Activated CD8-positive, alpha-beta memory T cell treated with anti-CD3 and anti-CD28 coated beads for 48 hours (primary cell): ENCODE results near the gene PDZRN3.
"Not testable (repeated sequence)": the region's sequence is repeated elsewhere in the genome, so short reads cannot be mapped to it uniquely, and the experiment has no call there.

ENCODE experiments used
- DNase-seq, 3 experiments: peaks; one replicate each; pipeline ENCODE4 v3.0.0-alpha.2; 2020; ENCODE audit warnings: low read depth in 2 of 3, low spot score in 2 of 3

PDZRN3 gene

GRCh38 chr3:73592154-73593144, 32.3 kb downstream of the PDZRN3 start:
- no peak for DNase-seq

DNA sequence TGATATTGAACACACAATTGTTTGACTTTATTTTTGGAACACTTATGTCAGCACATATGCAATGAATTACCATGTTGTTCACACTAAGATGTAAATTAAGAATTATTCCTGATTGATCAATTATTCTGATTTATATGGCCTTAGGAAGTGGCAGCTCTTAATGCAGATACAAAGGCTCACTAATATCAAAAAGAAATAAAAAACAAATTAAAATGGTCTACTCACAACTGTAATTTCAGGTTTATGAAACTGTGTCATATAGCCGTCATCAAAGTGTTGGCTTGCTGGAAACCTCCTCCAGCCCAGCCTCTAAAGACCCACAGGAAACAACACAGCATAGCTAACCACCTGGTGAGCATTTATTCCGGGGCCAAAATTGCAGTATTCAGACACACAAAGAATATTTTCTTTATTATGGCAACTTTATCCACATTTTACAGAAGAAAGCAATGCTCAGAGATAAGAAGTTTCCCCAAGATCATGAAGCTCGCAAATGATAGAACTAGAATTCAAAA, 33.4 kb downstream of the PDZRN3 start:
- DNase-seq: no peak

- DNase-seq: no peak
Observed at GRCh38 chr3:73586628-73587027, 38.1 kb downstream of the PDZRN3 start.

DNA sequence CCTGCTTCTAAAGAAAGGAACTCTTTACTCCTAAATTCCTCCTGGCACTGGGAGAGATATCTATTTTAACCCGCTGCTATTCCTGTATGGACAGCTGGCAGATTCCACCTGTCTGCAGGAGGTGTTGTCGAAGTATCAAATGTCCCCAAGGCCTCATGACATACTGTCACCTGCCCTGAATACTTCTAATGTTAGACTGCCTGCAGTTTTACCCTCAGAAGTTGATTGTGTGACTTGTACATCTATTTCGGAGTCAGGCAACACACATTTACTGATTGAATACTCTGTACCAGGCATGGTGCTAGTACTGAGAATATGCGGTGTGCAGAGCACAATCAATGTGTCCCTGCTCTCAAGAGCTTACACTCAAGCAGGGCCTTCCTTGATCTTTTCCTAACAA, 38.6 kb downstream of the PDZRN3 start:
- no peak for DNase-seq

- no peak for DNase-seq
Observed at GRCh38 chr3:73584873-73585272, 39.9 kb downstream of the PDZRN3 start.

GRCh38 chr3:73582535-73582934, 42.2 kb downstream of the PDZRN3 start:
- DNase-seq: no peak

DNA sequence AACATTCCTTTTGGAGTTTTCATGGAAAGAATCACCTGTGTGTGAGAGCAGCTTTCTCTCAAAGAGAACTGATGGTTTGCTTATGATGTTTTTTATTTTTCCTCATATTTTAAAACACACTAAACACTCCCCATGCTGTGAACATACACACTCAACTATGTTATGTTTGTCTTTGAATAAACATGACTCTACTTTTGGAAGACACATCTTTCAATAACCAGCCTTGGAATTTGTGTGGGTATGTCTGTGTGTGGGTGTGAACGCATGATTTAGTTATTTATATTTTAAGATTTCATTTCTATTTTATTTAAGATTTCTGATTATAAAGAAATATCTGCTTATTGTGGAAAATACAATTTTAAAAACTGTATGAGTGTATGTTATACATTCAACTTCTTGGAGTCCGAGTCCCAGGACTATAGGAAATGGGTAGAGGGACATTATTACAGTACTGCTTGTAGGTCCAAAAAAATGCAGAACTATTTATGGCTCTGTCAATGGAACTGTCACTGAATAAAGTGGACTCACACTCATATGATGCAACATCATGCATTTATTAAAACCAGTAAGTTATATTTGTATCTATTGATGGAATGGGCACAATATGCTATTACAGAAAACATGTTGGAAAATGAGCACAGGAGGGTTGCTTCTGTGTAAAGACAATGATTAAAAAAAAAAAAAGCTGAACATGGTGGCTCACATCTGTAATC, 43.5 kb downstream of the PDZRN3 start:
- DNase-seq: no peak

DNA sequence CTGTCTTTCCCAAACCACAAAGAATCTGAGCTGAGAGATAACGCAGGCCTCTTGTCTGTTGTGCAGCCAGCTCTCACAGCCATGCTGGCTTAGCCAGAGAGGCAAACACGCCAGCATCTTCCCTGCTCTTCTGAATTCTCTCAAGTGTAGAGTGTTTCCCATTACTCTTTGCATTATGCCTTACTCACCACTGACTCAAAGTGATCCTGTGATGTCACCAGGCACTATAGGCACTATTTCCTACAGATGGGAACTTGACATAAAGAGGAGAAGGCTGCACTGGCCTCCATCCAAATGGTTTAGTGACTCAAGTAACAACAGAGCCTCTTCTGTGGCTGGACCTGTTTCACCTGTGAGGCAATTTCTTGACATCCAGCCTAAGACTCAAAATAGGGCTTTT, 44.4 kb downstream of the PDZRN3 start:
- no peak for DNase-seq

DNA sequence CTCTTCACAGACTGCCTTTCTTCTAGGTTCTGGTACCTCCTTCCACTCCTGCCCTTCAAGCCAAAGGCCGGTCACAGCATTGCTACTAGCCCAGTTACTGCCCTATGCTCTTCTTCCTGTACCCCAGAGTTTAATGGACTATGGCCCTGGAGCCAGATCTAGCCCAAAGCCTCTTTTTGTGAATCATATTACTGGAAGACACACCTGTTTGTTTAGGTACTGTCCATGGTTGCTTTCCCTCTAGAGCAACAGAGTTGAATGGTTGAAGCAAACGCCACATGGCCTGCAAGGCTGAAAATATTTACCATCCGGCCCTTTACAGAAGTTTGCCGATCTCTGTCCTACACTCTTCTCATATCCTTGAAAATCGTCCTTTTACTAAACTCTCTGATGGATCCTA, 47.0 kb downstream of the PDZRN3 start:
- no peak for DNase-seq

- no peak for DNase-seq
Observed at GRCh38 chr3:73576999-73577461, 47.7 kb downstream of the PDZRN3 start.

- no peak for DNase-seq
Observed at GRCh38 chr3:73575953-73576352, 48.8 kb downstream of the PDZRN3 start.

DNA sequence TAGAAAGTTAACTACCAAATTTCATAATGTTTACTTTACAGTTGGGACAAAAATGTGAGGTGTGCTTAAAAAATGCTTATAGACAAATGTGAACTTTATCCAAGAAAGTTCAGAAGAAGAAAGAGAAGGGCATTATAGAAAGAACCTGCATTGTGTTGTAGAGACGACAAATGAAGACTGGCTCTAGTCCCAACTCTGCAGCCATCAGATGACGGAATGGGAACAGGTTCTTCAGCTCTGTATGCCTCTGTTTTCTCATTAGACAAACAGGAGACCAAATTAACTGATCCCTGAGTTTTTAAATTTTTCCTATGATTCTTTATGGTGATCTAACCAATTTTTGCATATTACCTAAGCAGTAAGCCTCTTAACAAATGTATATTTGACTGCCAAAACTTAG, 49.2 kb downstream of the PDZRN3 start:
- DNase-seq: no peak

GRCh38 chr3:73573204-73573603, 51.5 kb downstream of the PDZRN3 start:
- no peak for DNase-seq

- no peak for DNase-seq
Observed at GRCh38 chr3:73572368-73572767, 52.4 kb downstream of the PDZRN3 start.

DNA sequence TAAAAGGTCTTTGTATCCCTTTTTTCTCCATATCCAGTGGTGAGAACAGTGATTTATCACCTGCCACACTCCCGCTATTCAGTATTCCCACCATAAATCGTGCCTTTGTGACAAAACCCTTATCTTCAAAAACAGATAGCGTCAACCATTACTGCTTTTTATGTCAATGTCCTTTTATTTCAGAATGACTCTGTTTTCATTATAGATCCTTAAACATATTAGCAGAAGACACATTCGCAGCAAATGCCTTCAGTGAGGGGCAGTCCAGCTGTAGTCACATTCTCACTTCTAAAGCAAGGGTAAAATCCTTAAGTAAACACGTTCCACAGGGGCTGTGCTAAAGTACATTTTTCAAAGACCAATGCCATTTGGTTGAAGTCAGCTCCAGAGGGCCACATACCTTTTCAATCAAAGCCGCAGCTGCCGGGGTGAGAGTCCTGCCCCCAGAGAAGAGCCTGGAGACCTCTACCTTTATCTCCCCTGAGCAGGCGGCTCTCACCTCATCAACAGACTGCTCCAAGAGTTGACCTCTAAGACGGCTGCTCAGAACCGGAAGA, 53.4 kb downstream of the PDZRN3 start:
- no peak for DNase-seq

DNA sequence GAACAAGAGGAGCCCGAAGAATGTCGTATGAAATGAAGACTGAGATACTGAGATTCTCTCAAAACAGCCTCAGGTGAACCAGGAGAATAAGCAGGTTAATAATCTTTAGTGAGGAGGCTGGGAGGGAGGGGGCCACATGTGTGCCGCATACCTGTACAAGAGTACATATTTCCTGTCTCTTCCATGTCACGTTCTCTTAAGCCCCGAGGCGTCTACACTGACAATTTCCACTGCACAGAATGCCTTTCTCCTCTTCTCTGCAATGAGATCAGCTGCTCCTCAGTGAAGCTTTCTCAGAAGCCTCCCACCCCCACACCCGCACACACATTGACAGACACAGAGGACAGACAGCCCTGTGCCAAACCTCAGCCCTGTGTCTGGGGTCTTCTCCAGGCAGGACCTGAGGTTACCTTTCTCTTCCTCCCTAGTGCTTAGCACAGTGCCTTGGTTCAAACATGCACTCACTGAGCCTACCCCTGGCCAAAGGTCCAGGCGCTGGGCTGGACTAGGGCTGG, 55.4 kb downstream of the PDZRN3 start:
- DNase-seq: no peak

DNA sequence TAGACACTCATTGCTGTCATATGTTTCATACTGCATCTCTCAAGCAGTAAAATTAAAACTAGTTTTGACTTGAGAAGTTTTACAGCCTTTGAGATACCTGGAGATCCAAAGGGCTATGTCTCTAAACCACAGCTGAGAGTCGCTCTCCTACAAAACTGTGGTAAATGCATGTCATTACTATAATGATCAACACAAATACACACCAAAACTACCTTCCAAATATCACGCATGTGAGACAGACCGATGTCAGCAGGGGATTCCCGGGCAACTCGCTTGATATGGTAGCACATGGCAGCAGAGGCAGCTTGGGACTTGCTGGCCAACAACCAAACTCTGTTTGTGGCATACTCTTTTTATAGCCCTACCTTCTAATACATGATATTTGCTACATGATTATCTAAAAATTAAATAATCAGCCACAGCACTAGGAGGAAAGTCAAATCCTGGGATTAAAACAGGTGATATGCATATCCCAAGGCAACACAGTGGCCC, 56.3 kb downstream of the PDZRN3 start:
- no peak for DNase-seq

DNA sequence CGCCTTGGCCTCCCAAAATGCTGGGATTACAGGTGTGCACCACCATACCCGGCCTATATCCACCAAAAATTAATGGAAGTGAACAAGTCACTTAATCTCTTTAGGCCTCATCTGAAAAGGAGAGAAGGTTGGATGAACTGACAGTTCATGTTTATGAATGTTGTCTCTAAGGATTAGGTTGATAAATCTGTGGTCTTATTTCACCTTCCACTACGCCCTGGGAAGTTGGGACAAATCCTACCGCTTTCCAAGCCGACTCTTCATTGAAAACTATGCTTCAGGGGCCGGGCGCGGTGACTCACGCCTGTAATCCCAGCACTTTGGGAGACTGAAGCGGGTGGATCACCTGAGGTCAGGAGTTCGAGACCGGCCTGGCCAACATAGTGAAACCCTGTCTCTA, 59.4 kb downstream of the PDZRN3 start:
- not testable (repeated sequence) for DNase-seq

- DNase-seq: no peak
Observed at GRCh38 chr3:73563896-73564582, 60.7 kb downstream of the PDZRN3 start.

DNA sequence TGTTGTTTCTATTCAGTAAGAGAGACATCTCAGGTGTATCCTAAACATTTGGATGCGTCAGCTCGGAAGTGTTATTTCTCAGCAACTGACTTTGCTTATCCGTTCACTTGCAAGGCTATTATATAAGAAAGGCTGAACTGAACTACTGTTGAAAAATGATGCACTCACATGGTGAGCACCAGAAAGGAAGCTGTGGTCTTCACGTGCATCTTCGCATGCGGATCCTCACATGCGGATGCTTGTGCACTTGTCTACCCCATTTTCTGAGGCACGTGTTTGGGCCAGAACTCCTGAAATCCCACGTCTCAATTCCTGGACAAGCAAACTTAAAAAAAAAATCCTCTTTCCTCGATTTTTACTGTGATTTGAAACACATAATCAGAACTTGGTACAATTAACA, 63.2 kb downstream of the PDZRN3 start:
- DNase-seq: no peak

DNA sequence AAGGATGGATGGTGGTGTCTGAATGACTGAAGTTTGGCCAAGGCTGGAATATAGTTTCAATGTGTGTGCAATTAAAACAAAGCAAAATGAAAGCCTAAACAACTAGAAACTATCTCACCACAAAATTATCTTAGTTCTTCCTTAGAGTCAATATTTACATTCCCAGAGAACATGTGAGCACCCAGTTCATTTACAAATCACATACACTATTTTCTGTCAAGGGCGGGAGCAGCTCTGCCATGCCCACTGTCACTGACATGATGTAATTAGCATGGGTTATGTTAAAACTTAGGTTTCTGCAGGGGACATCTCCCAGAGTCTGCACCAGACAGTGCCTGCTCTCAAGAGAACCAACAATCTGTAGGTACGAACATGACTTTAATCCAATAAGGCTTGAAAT, 65.0 kb downstream of the PDZRN3 start:
- DNase-seq: no peak
